Measurements from ENCODE around the gene ZBED4.

ZBED4 gene

DNA sequence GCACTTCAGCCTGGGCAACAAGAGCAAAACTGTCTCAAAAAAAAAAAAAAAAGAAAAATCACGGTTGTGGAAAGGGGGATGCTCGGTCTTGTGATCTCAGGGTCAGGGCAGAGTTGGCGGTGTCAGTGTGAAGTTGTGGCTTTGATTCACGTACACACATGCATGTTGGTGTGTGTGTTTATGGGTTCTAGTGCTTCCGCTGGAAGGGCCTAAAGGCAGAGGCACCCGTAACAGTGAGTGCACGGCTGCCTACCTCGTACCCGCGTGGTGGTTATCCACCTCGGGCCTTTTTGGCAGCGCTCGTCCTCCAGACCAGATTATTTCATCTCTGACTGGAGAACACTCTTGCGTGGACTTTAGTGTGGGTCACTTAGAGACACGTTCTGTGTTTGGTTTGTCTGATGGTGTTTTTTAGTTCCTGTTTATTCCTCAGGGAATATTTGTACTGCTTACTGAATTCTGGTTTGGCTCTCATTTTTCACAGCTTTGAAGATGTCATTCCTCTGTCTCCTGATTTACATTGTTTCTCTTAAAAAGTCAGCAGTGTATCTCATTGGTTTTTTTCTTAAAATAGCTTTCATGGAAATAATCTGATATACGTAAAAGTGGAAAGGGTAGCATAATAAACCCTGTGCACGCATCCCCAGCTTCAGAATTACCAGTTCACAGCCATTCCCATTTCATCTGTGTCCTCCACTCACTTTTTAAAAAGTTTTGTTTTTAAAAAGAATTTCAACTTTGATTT lies 15.6 kb downstream of the ZBED4 start:
- Histone ChIP-seq H3K79me2 (ENCODE audit: control insufficient read depth, low read length) (peaks cover 99% of the 10 kb centered on the region), H3K4me2 (ENCODE audit: low read length) (no peak overlapping the region), H4K20me1 (ENCODE audit: control insufficient read depth, insufficient read depth, low read depth, low read length) (peaks cover 9% of the 10 kb centered on the region; the same call in 1 of the 2 replicates), H3K27me3 (ENCODE audit: control insufficient read depth, low read length) (no peaks in the 10 kb centered on the region), H3F3A (ENCODE audit: control insufficient read depth, insufficient read depth) (0 out of 2 replicates have a peak, but pooled peaks cover 4% of the 10 kb centered on the region), H3K9me3 (ENCODE audit: control insufficient read depth, insufficient read depth, low read length) (no peaks in the 10 kb centered on the region), H3K4me1 (ENCODE audit: control insufficient read depth, low read length) (no peaks in the 10 kb centered on the region), H3K36me3 (ENCODE audit: control insufficient read depth, low read length) (peaks cover 38% of the 10 kb centered on the region), H3K4me3 (ENCODE audit: low read length) (no peak overlapping the region), H3K9me2 (replicated peaks; ENCODE audit: control insufficient read depth, low read length) (no peaks in the 10 kb centered on the region), H3K27ac (ENCODE audit: low read depth, low read length) (no peak overlapping the region)
- no peak for TF ChIP-seq EZH2phosphoT487 (IDR thresholded peaks at IDR 0.05; ENCODE audit: borderline replicate concordance, low read length)
- TF ChIP-seq, protein P1, sequence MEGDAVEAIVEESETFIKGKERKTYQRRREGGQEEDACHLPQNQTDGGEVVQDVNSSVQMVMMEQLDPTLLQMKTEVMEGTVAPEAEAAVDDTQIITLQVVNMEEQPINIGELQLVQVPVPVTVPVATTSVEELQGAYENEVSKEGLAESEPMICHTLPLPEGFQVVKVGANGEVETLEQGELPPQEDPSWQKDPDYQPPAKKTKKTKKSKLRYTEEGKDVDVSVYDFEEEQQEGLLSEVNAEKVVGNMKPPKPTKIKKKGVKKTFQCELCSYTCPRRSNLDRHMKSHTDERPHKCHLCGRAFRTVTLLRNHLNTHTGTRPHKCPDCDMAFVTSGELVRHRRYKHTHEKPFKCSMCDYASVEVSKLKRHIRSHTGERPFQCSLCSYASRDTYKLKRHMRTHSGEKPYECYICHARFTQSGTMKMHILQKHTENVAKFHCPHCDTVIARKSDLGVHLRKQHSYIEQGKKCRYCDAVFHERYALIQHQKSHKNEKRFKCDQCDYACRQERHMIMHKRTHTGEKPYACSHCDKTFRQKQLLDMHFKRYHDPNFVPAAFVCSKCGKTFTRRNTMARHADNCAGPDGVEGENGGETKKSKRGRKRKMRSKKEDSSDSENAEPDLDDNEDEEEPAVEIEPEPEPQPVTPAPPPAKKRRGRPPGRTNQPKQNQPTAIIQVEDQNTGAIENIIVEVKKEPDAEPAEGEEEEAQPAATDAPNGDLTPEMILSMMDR (IDR thresholded peaks at IDR 0.05; ENCODE audit: low read depth, low read length, poor library complexity, severe bottlenecking): no peak

DNA sequence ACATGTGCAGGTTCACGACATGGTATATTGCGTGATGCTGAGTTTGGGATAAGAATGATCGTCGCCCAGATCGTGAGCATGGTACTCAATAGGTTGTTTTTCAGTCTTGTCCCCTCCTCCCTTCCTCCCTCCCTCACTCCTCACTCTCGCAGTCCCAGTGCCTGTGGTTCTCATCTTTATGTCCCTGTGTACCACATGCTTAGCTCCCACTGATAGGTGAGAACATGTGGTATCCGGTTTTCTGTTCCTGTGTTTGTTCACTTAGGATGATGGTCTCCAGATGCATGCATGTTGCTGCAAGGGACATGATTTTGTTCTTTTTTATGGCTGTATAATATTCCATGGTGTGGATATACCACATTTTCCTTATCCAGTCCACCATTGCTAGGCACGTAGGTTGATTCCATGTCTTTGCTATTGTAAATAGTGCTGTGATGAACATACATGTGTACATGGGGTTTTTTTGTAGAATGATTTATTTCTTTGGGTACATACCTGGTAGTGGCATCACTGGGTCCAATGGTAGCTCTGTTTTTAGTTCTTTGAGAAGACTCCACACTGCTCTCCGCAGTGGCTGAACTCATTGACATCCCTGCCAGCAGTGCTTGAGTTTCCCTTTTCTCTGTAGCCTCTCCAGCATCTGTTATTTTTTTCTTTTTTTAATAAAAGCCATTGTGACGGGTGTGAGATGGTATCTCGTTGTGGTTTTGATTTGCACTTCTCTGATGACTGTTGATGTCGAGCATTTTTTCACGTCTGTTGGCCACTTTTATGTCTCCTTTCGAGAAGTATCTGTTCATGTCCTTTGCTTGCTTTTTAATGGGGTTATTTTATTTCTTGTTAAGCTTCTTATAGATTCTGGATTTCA lies 16.4 kb downstream of the ZBED4 start:
- no peaks in the 10 kb centered on the region for H3K4me1 ChIP-seq (ENCODE audit: control insufficient read depth, low read length)
- H3K4me3 ChIP-seq (ENCODE audit: low read length): no peak overlapping the region
- H3K9me3 ChIP-seq (ENCODE audit: control insufficient read depth, insufficient read depth, low read length): no peaks in the 10 kb centered on the region
- H3K36me3 ChIP-seq (ENCODE audit: control insufficient read depth, low read length): peaks cover 38% of the 10 kb centered on the region
- H3K79me2 ChIP-seq (ENCODE audit: control insufficient read depth, low read length): peaks cover 98% of the 10 kb centered on the region
- H3F3A ChIP-seq (ENCODE audit: control insufficient read depth, insufficient read depth): 0 out of 2 replicates have a peak, but pooled peaks cover 4% of the 10 kb centered on the region
- TF ChIP-seq, protein P1 (IDR thresholded peaks at IDR 0.05; ENCODE audit: low read depth, low read length, poor library complexity, severe bottlenecking): no peak
- TF ChIP-seq EZH2phosphoT487 (IDR thresholded peaks at IDR 0.05; ENCODE audit: borderline replicate concordance, low read length): no peak
- no peak overlapping the region for H3K4me2 ChIP-seq (ENCODE audit: low read length)
- H3K9me2 ChIP-seq (replicated peaks; ENCODE audit: control insufficient read depth, low read length): no peaks in the 10 kb centered on the region
- H4K20me1 ChIP-seq (ENCODE audit: control insufficient read depth, insufficient read depth, low read depth, low read length): peaks cover 9% of the 10 kb centered on the region; the same call in 1 of the 2 replicates
- no peaks in the 10 kb centered on the region for H3K27me3 ChIP-seq (ENCODE audit: control insufficient read depth, low read length)
- H3K27ac ChIP-seq (ENCODE audit: low read depth, low read length): no peak overlapping the region

DNA sequence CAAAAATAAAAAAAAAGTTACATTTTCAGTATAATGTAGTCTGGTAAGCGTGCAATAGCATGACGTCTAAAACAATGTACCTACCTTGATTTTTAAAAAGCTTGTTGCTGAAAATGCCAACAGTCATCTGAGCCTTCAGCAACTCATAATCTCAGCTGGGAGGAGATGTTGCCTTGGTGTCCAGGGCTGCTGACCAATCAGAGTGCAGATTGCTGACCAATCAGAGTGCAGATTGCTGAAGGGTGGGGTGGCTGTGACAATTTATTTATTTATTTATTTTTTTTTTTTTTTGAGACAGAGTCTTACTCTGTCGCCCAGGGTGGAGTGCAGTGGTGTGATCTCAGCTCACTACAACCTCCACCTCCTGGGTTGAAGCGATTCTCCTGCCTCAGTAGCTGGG lies 17.8 kb downstream of the ZBED4 start:
- Histone ChIP-seq H3K9me3 (ENCODE audit: control insufficient read depth, insufficient read depth, low read length) (no peaks in the 10 kb centered on the region), H3K79me2 (ENCODE audit: control insufficient read depth, low read length) (peaks cover 98% of the 10 kb centered on the region), H3K4me1 (ENCODE audit: control insufficient read depth, low read length) (no peaks in the 10 kb centered on the region), H4K20me1 (ENCODE audit: control insufficient read depth, insufficient read depth, low read depth, low read length) (peaks cover 9% of the 10 kb centered on the region; the same call in 1 of the 2 replicates), H3K27ac (ENCODE audit: low read depth, low read length) (no peak overlapping the region), H3K9me2 (replicated peaks; ENCODE audit: control insufficient read depth, low read length) (no peaks in the 10 kb centered on the region), H3K36me3 (ENCODE audit: control insufficient read depth, low read length) (peaks cover 37% of the 10 kb centered on the region), H3F3A (ENCODE audit: control insufficient read depth, insufficient read depth) (no peaks in the 10 kb centered on the region), H3K27me3 (ENCODE audit: control insufficient read depth, low read length) (no peaks in the 10 kb centered on the region), H3K4me2 (ENCODE audit: low read length) (no peak overlapping the region), H3K4me3 (ENCODE audit: low read length) (no peak overlapping the region)
- TF ChIP-seq EZH2phosphoT487 (IDR thresholded peaks at IDR 0.05; ENCODE audit: borderline replicate concordance, low read length): no peak
- TF ChIP-seq, protein P1 (IDR thresholded peaks at IDR 0.05; ENCODE audit: low read depth, low read length, poor library complexity, severe bottlenecking): no peak
